PFSK-1 (cell line): Measurements from ENCODE around the gene CCDC33.

Source experiments
- POLR2AphosphoS5 ChIP-seq: IDR thresholded peaks from 2 replicates; pipeline ENCODE4 v1.6.1; 2012; ENCODE audit warnings: low read depth, mild to moderate bottlenecking, control low read depth, low read length, moderate library complexity
- REST ChIP-seq, 2 experiments: IDR thresholded peaks; 2 replicates each; pipeline versions ENCODE4 v1.6.1 to v1.8.0; 2011 to 2012; ENCODE audit warnings: low read depth in 2 of 2, low read length in 2 of 2, control low read depth in 1 of 2, inconsistent platforms in 1 of 2, mild to moderate bottlenecking in 1 of 2, moderate library complexity in 1 of 2; ENCODE audit not compliant: insufficient read depth in 1 of 2
- TAF1 ChIP-seq: IDR thresholded peaks from 2 replicates; pipeline ENCODE4 v1.6.1; 2012; ENCODE audit warnings: low read length, control low read depth, borderline replicate concordance; ENCODE audit not compliant: insufficient read depth

DNA sequence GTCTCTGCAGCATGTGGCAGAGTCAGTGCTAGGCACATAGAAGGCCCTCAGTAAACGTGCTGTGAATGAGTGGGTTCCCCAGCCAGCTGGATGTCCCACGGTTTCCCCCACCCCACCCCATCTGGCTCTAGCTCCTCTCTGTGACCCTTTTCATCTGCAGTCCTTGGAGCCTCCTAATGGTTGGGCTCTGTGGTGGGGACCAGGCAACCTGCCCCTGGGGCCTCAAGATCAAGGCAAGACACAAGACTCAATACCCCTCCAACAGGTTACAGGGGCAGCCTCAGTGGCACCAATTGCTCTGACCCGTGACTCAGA, 148.4 kb downstream of the CCDC33 start:
- no peak for TF ChIP-seq TAF1
- no peak for TF ChIP-seq POLR2AphosphoS5
- no peak for TF ChIP-seq REST (IDR thresholded peaks at IDR 0.05; ENCODE audit: insufficient read depth in 1 of 2, low read depth in 2 of 2, low read length in 2 of 2)
